T-helper 2 cell treated with Interferon-gamma antibody and Interleukin-4, amounts not matched to agents 5 μg/mL and 100 μg/mL, for 36 hours (primary cell): ENCODE results near the gene NADK2.

Experiments
- DNase-seq: peaks from one replicate; pipeline ENCODE4 v3.0.0; 2021; ENCODE audit warnings: low spot score
- H3K27ac Mint-ChIP-seq: one replicate; pipeline ENCODE4 v1.8.0; 2021; ENCODE audit warnings: mild to moderate bottlenecking, mixed read lengths
- H3K27me3 Mint-ChIP-seq: one replicate; pipeline ENCODE4 v1.8.0; 2021; ENCODE audit warnings: low read depth, mixed read lengths
- H3K36me3 Mint-ChIP-seq: one replicate; pipeline ENCODE4 v1.8.0; 2021; ENCODE audit warnings: low read depth, mixed read lengths
- H3K4me1 Mint-ChIP-seq: one replicate; pipeline ENCODE4 v1.8.0; 2021; ENCODE audit warnings: low read depth, mixed read lengths
- H3K4me3 Mint-ChIP-seq: one replicate; pipeline ENCODE4 v1.8.0; 2022; ENCODE audit warnings: mild to moderate bottlenecking, moderate library complexity, mixed read lengths
- H3K9me3 Mint-ChIP-seq: one replicate; pipeline ENCODE4 v1.8.0; 2021; ENCODE audit warnings: mixed read lengths

NADK2 gene

DNA sequence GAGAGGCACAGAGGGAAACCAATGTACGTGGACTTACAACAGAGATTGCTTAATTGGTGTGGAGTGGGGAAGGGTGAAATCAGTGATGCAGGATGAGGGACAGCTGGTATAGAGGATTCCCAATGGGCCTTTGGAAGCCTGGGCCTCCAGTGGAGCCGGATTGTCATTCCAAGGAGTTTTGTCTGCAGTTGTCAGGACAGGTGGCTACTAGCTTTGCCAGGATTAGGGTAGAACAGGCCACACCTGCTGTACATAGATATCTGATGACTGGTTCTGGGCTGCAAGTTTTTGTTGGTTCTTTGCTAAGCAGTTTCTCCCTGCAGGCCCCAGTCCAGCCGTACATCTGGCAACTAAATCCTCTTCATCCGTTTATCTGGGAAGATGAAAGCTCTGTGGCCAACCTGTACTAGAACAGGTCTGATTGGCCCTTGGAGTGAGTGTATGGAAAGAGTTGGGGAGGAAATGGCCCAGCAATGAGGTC is 85.6 kb downstream of the NADK2 start:
- no peaks in the 10 kb centered on the region for H3K9me3 Mint-ChIP-seq
- peak overlapping the region; percentile 2 for H3K27ac Mint-ChIP-seq
- no peaks in the 10 kb centered on the region for H3K27me3 Mint-ChIP-seq
- no peak overlapping the region for H3K4me3 Mint-ChIP-seq
- H3K4me1 Mint-ChIP-seq: peaks cover 48% of the 10 kb centered on the region
- DNase-seq: no peak
- H3K36me3 Mint-ChIP-seq: peaks cover 64% of the 10 kb centered on the region

DNA sequence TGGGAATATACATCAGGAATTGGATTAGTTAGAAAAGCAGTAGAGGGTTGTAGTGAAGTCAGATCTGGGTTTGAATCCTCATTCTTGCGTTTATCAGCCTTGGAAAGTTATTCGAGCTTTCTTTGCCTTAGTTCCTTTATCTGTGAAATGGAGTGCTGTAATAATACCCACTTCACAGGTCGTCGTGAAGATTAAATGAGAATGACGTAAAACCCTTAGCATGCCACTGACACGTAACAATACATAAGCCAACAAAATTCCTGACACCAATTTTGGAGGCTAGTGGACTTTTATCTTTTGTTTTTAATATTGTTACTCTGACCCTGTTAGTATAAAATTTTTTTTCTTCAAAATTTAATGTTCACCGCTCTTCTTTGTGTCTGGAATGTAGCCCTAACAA is 86.4 kb downstream of the NADK2 start:
- H3K36me3 Mint-ChIP-seq: peaks cover 64% of the 10 kb centered on the region

DNA sequence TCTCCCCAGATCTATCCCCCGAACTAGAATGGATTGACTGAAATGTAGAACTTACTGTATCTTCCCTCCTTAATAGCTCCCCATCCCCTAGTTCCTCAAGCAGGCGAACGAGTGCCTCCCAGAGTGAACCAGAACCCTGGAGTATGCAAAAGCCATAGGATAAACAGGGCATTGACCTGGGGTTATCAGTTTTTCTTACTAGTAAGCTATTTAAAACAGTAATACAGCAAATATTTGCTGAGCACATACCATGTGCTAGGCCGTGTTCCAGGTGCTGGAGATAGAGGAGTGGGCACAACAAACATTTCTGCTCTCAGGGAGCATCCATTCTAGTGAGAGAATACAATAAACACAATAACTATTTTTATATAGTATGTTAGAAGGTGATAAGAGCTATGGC is 88.0 kb downstream of the NADK2 start:
- no peaks in the 10 kb centered on the region for H3K9me3 Mint-ChIP-seq
- DNase-seq: no peak
- H3K27me3 Mint-ChIP-seq: no peaks in the 10 kb centered on the region
- peaks cover 55% of the 10 kb centered on the region for H3K36me3 Mint-ChIP-seq
- peak overlapping the region; percentile 83 for H3K4me3 Mint-ChIP-seq
- peak overlapping the region; percentile 66 for H3K27ac Mint-ChIP-seq
- peaks cover 51% of the 10 kb centered on the region for H3K4me1 Mint-ChIP-seq

More for the DNA sequence above, 86.4 kb downstream of the NADK2 start:
- Mint-ChIP-seq H3K27me3 (no peaks in the 10 kb centered on the region), H3K4me1 (peaks cover 50% of the 10 kb centered on the region), H3K9me3 (no peaks in the 10 kb centered on the region), H3K4me3 (no peak overlapping the region), H3K27ac (no peak overlapping the region)
- DNase-seq: no peak

DNA sequence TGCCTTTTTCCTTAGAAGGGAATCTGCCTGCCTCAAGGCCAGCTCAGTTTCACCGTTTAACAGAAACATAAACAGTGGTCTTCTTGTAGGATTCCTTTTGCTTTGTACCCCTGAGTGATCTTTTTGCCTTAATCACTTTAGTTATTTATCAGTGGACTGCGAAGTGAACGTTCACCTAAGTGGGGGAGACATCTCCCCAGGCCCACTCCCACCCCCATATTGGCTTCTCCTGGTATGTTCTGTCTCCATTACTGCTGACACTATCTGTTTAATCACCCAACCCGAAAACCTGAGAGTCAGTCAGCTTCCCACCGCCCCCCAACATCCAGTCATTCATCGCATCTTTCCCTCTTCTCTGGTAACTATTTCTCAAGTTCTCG is 88.4 kb downstream of the NADK2 start:
- no peak for DNase-seq
- Mint-ChIP-seq H3K4me3 (peak overlapping the region; percentile 83), H3K27ac (peak overlapping the region; percentile 66), H3K4me1 (peaks cover 47% of the 10 kb centered on the region), H3K9me3 (no peaks in the 10 kb centered on the region), H3K36me3 (peaks cover 50% of the 10 kb centered on the region), H3K27me3 (no peaks in the 10 kb centered on the region)

DNA sequence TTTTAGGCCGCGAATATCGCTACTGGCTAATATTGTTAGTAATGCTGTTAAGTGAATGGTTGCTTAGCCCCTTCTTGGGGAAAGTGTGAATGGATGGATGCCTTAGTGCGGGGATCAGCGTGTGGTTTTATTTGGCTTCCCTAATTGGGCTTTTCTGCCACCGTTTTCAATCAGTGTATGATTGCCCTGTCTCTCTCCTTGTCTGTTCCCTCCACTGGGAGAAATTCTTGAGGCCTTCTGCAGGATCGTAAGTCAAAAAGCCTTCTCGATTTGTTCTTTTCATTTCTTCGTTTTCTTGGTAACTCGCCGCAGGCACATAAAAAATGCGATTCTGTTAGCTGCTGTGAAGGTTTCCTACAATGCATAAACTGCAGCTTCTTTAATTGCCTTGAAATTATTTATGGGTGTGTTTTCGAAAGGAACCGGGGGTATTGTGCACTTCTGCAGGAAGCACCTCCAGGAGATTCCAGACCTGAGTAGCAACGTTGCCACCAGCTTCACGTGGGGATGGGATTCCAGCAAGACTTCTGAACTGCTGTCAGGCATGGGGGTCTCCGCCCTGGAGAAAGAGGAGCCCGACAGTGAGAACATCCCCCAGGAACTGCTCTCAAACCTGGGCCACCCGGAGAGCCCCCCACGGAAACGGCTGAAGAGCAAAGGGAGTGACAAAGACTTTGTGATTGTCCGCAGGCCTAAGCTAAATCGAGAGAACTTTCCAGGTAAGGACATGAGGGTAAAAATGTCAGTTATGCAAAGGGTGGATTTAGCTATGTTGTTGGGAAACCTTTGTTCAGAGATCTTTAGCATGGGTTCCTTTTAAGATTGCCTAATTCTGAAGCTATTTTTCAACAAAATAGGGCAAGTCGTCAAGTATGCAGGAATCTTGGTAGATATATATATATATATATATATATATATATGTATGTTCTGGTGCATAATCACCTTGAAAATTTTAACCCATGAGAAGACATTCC is 89.1 kb downstream of the NADK2 start:
- no peak for DNase-seq
- Mint-ChIP-seq H3K27ac (peak overlapping the region; percentile 94), H3K4me1 (peaks cover 49% of the 10 kb centered on the region), H3K27me3 (no peaks in the 10 kb centered on the region), H3K36me3 (peaks cover 47% of the 10 kb centered on the region), H3K4me3 (peak overlapping the region; percentile 90), H3K9me3 (no peaks in the 10 kb centered on the region)

DNA sequence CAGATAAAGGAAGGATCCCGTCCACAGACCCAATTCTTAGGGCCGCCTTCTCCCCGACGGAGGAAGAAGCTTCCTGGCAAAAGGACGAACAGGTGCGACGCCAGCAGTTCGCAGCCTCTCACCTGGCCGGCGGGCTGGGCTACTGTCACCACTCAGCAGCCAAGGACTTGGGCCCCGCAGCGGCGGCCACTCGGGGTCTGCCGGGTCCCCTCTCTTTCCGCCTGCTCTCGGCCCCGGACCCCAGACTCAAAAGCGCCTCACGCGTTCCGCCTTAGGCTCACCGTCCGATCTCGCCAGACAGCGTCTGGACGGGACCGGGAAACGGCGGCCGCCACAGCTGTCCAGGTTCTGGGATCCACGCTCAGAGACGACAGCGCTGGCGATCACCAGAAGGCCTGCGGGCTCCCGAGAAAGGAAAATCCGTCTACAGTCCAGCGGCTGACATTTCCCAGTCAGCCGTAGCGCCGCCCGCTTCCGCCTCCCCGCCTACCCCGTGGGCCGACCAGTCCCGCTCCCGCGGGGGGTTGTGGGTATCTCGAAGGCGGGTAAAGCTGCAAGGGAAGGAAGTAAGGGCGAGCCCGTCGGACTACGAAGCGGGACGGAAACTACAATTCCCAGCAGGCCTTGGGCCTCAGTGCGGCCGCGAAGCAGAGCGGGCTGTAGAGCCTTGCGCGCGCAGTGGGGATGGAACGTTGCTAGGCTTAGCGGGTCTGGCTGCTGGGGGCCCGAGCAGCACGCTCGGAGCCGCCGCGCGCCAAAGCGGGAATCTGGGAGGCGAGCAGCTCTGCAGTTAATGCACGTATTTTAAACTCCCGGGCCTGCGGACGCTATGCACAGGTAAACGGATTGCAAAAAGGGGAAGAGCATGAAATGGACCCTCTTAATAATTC is 90.0 kb downstream of the NADK2 start, which contains the start of the genes LMBRD2 and SKP2:
TSS of gene LMBRD2 (minus strand) at position 454 of the 890 bp plus-strand sequence. CDS start 8,538 bp downstream, outside the sequence.
TSS of gene SKP2 (plus strand) at position 678 of the 890 bp plus-strand sequence. CDS start at position 830, 152 bp downstream.
- peak within 1 kb of the TSS; percentile 94 for H3K27ac Mint-ChIP-seq
- peak within 1 kb of the TSS; percentile 90 for H3K4me3 Mint-ChIP-seq
- H3K36me3 Mint-ChIP-seq: peaks cover 38% of the 10 kb centered on the region
- H3K27me3 Mint-ChIP-seq: no peaks in the 10 kb centered on the region
- peak; percentile 98 for DNase-seq
- no peaks in the 10 kb centered on the region for H3K9me3 Mint-ChIP-seq
- peaks cover 45% of the 10 kb centered on the region for H3K4me1 Mint-ChIP-seq

DNA sequence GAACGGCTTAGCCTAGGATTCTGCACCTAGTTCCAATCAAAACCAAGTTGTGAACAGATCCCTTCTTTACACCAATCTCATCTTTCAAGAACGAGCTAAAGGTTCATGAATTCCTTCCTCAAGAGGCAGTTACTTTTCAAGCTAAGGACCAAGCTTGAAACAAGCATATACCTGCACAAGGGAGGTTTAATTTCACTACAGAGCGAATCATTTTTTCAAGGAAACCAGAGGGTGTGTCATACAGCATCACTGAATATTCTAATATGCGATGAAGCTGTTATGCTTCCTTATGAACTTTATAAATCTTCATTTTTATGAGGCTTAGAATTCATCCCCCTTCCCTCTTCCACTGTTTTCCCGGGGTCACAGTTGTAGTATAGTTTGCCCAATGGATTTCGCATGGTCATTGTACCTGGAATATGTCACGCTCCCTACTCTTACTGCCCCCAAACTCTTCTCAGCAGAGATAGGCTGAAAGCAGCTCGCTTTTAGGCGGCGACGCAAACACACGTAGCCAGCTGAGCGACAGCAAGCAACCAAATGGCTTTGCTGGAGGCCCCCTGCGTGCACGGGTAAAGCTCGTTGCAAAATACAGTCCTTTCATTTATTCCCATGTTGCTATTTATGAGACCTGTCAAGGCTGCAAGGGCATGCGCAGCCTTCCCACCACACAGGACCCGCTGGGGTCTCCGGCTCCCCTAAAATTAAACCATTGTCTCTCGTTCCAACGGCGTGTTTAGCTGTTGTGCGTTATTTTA is 90.9 kb downstream of the NADK2 start:
- H3K9me3 Mint-ChIP-seq: no peaks in the 10 kb centered on the region
- peaks cover 30% of the 10 kb centered on the region for H3K36me3 Mint-ChIP-seq
- peak overlapping the region; percentile 94 for H3K27ac Mint-ChIP-seq
- H3K4me3 Mint-ChIP-seq: peak overlapping the region; percentile 90
- H3K4me1 Mint-ChIP-seq: peaks cover 42% of the 10 kb centered on the region
- no peaks in the 10 kb centered on the region for H3K27me3 Mint-ChIP-seq
- peak; percentile 55 for DNase-seq

DNA sequence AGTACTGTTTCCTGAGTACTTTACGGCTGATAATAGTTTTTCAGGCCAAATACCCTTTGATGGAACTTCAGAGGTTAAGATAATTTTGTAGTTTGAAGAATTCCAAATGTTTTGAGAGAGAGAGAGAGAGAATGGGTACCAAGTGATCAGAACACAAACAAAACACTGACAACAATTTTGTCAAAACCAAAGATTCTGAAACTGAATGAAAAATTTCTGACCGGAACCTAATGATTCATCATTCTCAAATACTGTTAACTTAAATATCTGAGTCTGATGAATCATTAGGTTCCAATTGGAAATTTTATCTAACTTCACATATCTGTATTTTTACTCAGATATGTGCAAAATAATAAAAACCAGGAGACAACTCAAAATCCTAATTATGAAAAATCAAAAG is 94.0 kb downstream of the NADK2 start:
- Mint-ChIP-seq H3K36me3 (peaks cover 8% of the 10 kb centered on the region), H3K27ac (no peak overlapping the region), H3K9me3 (no peaks in the 10 kb centered on the region), H3K27me3 (no peaks in the 10 kb centered on the region), H3K4me1 (peaks cover 19% of the 10 kb centered on the region), H3K4me3 (no peak overlapping the region)
- no peak for DNase-seq

DNA sequence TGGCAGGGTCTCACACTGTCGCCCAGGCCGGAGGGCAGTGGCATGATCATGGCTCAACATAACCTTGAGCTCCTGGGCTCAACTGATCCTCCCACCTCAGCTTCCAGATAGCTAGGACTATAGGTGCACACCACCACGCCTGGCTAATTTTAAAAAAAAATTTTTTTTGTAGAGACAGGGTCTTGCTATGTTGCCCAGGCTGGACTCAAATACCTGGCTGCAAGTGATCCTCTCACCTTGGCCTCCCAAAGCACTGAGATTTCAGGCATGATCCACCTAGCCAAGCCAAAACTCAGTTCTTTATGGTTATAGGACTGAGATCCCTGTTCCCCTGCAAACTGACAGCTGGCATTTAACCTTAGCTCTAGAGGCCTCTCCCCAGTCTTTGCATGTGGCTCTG is 95.3 kb downstream of the NADK2 start:
- H3K9me3 Mint-ChIP-seq: no peaks in the 10 kb centered on the region
- H3K27ac Mint-ChIP-seq: no peak overlapping the region
- H3K36me3 Mint-ChIP-seq: peaks cover 5% of the 10 kb centered on the region
- no peaks in the 10 kb centered on the region for H3K27me3 Mint-ChIP-seq
- peaks cover 18% of the 10 kb centered on the region for H3K4me1 Mint-ChIP-seq
- H3K4me3 Mint-ChIP-seq: no peak overlapping the region
- DNase-seq: no peak

DNA sequence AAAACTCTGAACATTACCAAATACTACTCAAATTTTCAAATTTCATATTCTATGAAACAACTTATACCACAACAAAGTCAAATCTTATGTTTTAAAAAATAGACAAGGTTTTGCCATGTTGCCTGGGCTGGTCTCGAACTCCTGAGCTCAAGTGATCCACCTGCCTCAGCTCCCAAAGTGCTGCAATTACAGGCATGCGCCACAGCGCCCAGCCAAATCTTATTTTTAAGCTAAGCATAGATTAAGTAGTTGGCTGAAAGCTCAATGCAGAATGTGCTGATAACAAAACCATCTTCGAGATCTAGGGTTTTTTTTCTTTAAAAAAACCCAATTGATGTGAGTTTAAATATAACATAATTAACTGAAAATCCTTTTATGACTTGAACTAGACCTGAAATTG is 96.4 kb downstream of the NADK2 start:
- DNase-seq: no peak
- Mint-ChIP-seq H3K36me3 (peaks cover 13% of the 10 kb centered on the region), H3K27me3 (no peaks in the 10 kb centered on the region), H3K27ac (no peak overlapping the region), H3K4me1 (peaks cover 12% of the 10 kb centered on the region), H3K9me3 (peaks cover 4% of the 10 kb centered on the region), H3K4me3 (no peak overlapping the region)
